ENCODE data around the gene CBX2. TPM values are rescaled to one million over a fixed set of nuclear protein-coding genes. Genes with fewer than 3 reads are reported as not detected.

The CBX2 gene
- total RNA-seq: 1.5 and 3.4 TPM in 2 replicates

GRCh38 chr17:79777894-79778503 is at the start of gene CBX2:
Gene CBX2 (plus strand): TSS chr17:79778148. CDS start chr17:79778236, 88 bp downstream.

GRCh38 chr17:79730769-79731483 is 47.0 kb upstream of the CBX2 start, which contains the start of gene ENPP7:
Gene ENPP7 (plus strand): TSS chr17:79730943. CDS start chr17:79731140, 197 bp downstream.

GRCh38 chr17:79796763-79797491 is 19.0 kb downstream of the CBX2 start, which contains the start of gene CBX8:
Gene CBX8 (minus strand): TSS chr17:79797077. CDS start chr17:79796998, 79 bp downstream.

Other genes starting within 250 kb of the CBX2 start
- gene RBFOX3, start 167.1 kb upstream of the CBX2 start, total RNA-seq: not detected in 2 replicates
- not detected in 2 replicates for gene ENPP7, start 47.2 kb upstream of the CBX2 start, total RNA-seq
- gene CBX8, start 18.9 kb downstream of the CBX2 start, total RNA-seq: 5.3 and 9.4 TPM in 2 replicates
- gene CBX4, start 61.3 kb downstream of the CBX2 start, total RNA-seq: 29.8 and 62.2 TPM in 2 replicates

All from placental pericyte (primary cell).